CD4-positive, alpha-beta T cell (primary cell): ENCODE measurements around the gene F10. TPM values are rescaled to one million over a fixed set of nuclear protein-coding genes. Genes with fewer than 3 reads are reported as not detected.

ENCODE experiments used
- ATAC-seq: fragments of 200-7000 bp; cut with Tn5 transposase; one replicate; pipeline ENCODE4 v1.10.0; 2022; ENCODE audit warnings: mild to moderate bottlenecking; ENCODE audit not compliant: poor library complexity
- CTCF ChIA-PET: fragments of 350-600 bp; sonication (Branson Sonifier 250); formaldehyde crosslinking; loops from one replicate; lab custom pipeline; 2021; ENCODE audit warnings: antibody characterized with exemption, inconsistent platforms; lab: Charles Lee
- POLR2A ChIA-PET: fragments of 350-600 bp; sonication (Branson Sonifier 250); formaldehyde crosslinking; loops from one replicate; lab custom pipeline; 2021; ENCODE audit warnings: antibody characterized with exemption, inconsistent platforms; lab: Charles Lee
- DNase-seq, 14 experiments: peaks; one replicate each; pipeline ENCODE4 v3.0.0-alpha.2; 2013 to 2020; ENCODE audit warnings: mixed read lengths in 2 of 14
- H3K27ac ChIP-seq, 2 donors: one replicate each; pipeline versions ENCODE4 v1.5.1 to v1.7.0; 2013; ENCODE audit warnings: low read length in 2 of 2, low read depth in 1 of 2, mild to moderate bottlenecking in 1 of 2
- H3K27me3 ChIP-seq, 2 experiments: 1 replicate in 1 of 2; 2 replicates in 1 of 2; pipeline versions ENCODE4 v1.6.1 to v1.7.0; 2013; ENCODE audit warnings: low read length in 2 of 2, control low read depth in 1 of 2, mild to moderate bottlenecking in 1 of 2, moderate library complexity in 1 of 2; ENCODE audit not compliant: insufficient read depth in 2 of 2, control insufficient read depth in 1 of 2
- H3K36me3 ChIP-seq: one replicate; pipeline ENCODE4 v1.6.1; 2013; ENCODE audit warnings: low read length, control low read depth; ENCODE audit not compliant: insufficient read depth
- H3K4me1 ChIP-seq: one replicate; pipeline ENCODE4 v1.6.1; 2013; ENCODE audit warnings: low read length, control low read depth; ENCODE audit not compliant: insufficient read depth
- H3K4me3 ChIP-seq: one replicate; pipeline ENCODE4 v1.5.1; 2013; ENCODE audit warnings: mild to moderate bottlenecking, low read length, moderate library complexity
- H3K9me3 ChIP-seq, 2 experiments: 1 replicate in 1 of 2; 2 replicates in 1 of 2; pipeline versions ENCODE4 v1.6.1 to v1.7.0; 2013; ENCODE audit warnings: low read length in 2 of 2, mild to moderate bottlenecking in 2 of 2, control low read depth in 1 of 2, moderate library complexity in 1 of 2; ENCODE audit not compliant: control insufficient read depth in 1 of 2, insufficient read depth in 1 of 2
- H3K27ac Mint-ChIP-seq: one replicate; pipeline ENCODE4 v1.8.0; 2020; ENCODE audit warnings: mixed read lengths
- H3K27me3 Mint-ChIP-seq: one replicate; pipeline ENCODE4 v1.8.0; 2021; ENCODE audit warnings: mixed read lengths
- H3K36me3 Mint-ChIP-seq: one replicate; pipeline ENCODE4 v1.8.0; 2021; ENCODE audit warnings: low read depth, mixed read lengths
- H3K4me1 Mint-ChIP-seq: one replicate; pipeline ENCODE4 v1.8.0; 2021; ENCODE audit warnings: low read depth, mixed read lengths
- H3K4me3 Mint-ChIP-seq: one replicate; pipeline ENCODE4 v1.8.0; 2020; ENCODE audit warnings: mild to moderate bottlenecking, mixed read lengths
- H3K9me3 Mint-ChIP-seq: one replicate; pipeline ENCODE4 v1.8.0; 2020; ENCODE audit warnings: mixed read lengths
- intact Hi-C, 2 experiments: fragments of 100-400 bp; cut with DNase I in 1 of 2; cut with micrococcal nuclease in 1 of 2; formaldehyde crosslinking; loops; one replicate each; pipeline versions ENCODE4 v1.15.1 to v1.9.0; 2023 to 2025; cut with DNase I, micrococcal nuclease
- total RNA-seq, 174 experiments: library from RNA in 2 of 174; stranded (reverse) in 2 of 174; gene quantifications; one replicate each; pipeline ENCODE4 v1.2.3 and lab custom pipeline; 2021 to 2026
- TF ChIP-seq, protein P1 (sequence below): fragments of 200-600 bp; IDR thresholded peaks from one replicate; pipeline ENCODE4 v1.8.0; 2022; ENCODE audit warnings: antibody characterized with exemption, mild to moderate bottlenecking

F10 gene
- total RNA-seq, 2 experiments from 2014 or later = not detected

DNA sequence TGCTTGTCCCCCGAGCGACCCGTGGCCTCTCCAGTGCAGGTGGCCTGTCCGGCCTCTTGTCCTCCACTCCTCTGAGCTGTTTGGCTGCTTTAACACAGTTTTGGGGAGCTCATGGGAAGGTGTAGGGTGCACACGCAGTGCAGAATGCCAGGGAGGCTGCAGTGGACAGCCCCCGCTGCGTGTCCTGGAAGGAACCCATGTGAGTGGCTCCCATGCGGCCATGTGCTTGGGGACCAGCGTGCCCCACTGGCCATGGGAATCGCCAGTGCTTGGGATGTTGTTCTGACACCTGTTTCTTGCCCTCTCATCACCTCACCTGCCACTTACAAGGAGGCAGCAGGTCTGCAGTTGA, 39.6 kb upstream of the F10 start:
- Mint-ChIP-seq H3K36me3 (peaks cover 20% of the 10 kb centered on the region), H3K9me3 (no peaks in the 10 kb centered on the region), H3K27me3 (no peaks in the 10 kb centered on the region), H3K4me3 (no peak overlapping the region), H3K4me1 (no peaks in the 10 kb centered on the region), H3K27ac (no peak overlapping the region)
- no peak overlapping the region for H3K27ac ChIP-seq
- no peak for DNase-seq
- TF ChIP-seq, protein P1, sequence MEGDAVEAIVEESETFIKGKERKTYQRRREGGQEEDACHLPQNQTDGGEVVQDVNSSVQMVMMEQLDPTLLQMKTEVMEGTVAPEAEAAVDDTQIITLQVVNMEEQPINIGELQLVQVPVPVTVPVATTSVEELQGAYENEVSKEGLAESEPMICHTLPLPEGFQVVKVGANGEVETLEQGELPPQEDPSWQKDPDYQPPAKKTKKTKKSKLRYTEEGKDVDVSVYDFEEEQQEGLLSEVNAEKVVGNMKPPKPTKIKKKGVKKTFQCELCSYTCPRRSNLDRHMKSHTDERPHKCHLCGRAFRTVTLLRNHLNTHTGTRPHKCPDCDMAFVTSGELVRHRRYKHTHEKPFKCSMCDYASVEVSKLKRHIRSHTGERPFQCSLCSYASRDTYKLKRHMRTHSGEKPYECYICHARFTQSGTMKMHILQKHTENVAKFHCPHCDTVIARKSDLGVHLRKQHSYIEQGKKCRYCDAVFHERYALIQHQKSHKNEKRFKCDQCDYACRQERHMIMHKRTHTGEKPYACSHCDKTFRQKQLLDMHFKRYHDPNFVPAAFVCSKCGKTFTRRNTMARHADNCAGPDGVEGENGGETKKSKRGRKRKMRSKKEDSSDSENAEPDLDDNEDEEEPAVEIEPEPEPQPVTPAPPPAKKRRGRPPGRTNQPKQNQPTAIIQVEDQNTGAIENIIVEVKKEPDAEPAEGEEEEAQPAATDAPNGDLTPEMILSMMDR = no peak
- ATAC-seq = no peak
- no peaks in the 10 kb centered on the region for H3K27me3 ChIP-seq
- peaks cover 0 to 5% of the 10 kb centered on the region in 2 experiments for H3K9me3 ChIP-seq
- no peak overlapping the region for H3K4me3 ChIP-seq
- H3K36me3 ChIP-seq = peaks cover 1% of the 10 kb centered on the region
- no peaks in the 10 kb centered on the region for H3K4me1 ChIP-seq
- intact Hi-C loops = no loop called here
- ChIA-PET POLR2A (no interaction called here), CTCF (no interaction called here)

DNA sequence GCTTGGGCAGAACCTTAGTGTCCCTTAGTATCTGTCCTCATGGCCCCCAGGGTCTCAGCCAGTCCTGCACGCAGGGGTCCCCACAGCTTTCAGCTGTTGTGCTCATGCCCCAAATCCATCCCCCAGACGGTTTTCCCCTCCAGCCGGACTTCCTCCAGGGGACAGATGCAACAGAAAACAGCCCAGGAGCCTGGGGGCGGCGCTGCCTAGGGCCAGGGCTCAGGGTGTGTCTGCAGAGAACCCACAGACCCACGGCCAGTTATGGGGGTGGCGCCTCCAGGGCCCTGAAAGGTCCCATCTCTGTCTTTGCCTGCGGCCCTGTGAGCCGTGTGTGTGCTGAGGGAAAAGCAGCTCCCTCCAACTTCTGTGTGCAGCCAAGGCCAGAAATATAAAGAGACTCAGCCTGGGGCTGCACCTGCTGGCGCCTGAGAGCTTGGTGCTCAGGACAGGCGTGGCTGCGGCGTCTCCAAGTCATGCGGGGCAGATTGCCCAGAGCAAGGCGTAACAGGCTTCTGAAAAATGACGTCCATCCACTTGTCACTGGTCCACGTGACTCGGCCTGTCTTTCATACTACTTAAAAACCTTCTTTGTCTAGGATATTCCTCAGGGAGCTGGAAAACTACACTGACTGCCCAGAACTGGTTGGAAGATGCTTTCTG, 39.1 kb upstream of the F10 start:
- ChIA-PET POLR2A (no interaction called here), CTCF (no interaction called here)
- no peaks in the 10 kb centered on the region for H3K27me3 Mint-ChIP-seq
- Histone ChIP-seq H3K4me1 (no peaks in the 10 kb centered on the region), H3K36me3 (peaks cover 2% of the 10 kb centered on the region), H3K9me3 (peaks cover 0 to 5% of the 10 kb centered on the region in 2 experiments), H3K27me3 (no peaks in the 10 kb centered on the region), H3K27ac (no peak overlapping the region), H3K4me3 (no peak overlapping the region)
- peaks cover 18% of the 10 kb centered on the region for H3K36me3 Mint-ChIP-seq
- no peak for ATAC-seq
- intact Hi-C loops = no loop called here
- H3K4me3 Mint-ChIP-seq = no peak overlapping the region
- H3K4me1 Mint-ChIP-seq = no peaks in the 10 kb centered on the region
- no peaks in the 10 kb centered on the region for H3K9me3 Mint-ChIP-seq
- no peak for DNase-seq
- H3K27ac Mint-ChIP-seq = no peak overlapping the region
- TF ChIP-seq, protein P1 = no peak

DNA sequence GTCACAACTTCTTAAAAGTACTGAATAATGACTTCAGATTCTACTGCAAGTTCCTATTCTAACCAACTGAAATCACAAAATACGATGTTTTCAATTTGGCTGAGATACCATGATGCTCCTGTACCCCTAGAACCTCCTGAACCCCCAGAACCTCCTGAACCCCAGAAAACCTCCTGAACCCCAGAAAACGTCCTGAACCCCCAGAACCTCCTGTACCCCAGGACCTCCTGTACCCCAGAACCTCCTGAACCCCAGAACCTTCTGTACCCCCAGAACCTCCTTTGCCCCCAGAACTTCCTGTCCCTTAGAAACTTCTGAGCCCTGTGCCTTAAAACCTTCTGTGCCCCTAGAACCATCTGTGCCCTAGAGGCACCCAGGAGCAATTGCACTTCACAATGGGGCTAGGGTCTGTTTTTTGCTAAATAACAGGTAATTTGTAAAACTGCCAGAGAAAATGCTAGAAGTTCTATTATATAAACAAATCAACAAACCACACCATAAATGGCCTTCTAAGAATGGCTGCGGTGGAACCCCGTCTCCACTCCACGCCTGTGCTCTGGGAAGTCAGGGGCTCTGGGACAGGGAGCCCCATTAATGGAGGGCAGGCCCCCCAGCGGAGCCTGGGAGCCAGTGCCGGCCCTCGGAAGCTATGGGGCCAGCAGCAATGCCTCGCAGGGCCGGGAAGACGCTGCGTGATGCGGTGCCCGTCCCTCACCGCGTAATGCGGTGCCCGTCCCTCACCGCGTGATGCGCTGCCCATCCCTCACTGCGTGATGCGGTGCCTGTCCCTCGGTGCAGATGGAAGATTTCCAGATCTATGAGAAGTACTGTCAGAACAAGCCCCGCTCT, 38.3 kb upstream of the F10 start:
- H3K36me3 ChIP-seq = peaks cover 2% of the 10 kb centered on the region
- H3K27ac ChIP-seq = no peak overlapping the region
- no peak overlapping the region for H3K27ac Mint-ChIP-seq
- no peaks in the 10 kb centered on the region for H3K9me3 Mint-ChIP-seq
- H3K4me1 Mint-ChIP-seq = no peaks in the 10 kb centered on the region
- H3K27me3 Mint-ChIP-seq = no peaks in the 10 kb centered on the region
- no peak overlapping the region for H3K4me3 ChIP-seq
- TF ChIP-seq, protein P1 = no peak
- DNase-seq (no peak), ATAC-seq (no peak)
- CTCF ChIA-PET = no interaction called here
- H3K9me3 ChIP-seq = peaks cover 0 to 5% of the 10 kb centered on the region in 2 experiments
- intact Hi-C loops = no loop called here
- no peaks in the 10 kb centered on the region for H3K27me3 ChIP-seq
- H3K36me3 Mint-ChIP-seq = peaks cover 16% of the 10 kb centered on the region
- H3K4me3 Mint-ChIP-seq = no peak overlapping the region
- POLR2A ChIA-PET = no interaction called here
- no peaks in the 10 kb centered on the region for H3K4me1 ChIP-seq
